Retinal pigment epithelial cell (primary cell): ENCODE data around the gene ETFA.

Experiments
- DNase-seq: peaks from one replicate; pipeline ENCODE4 v3.0.0-alpha.2; 2010; ENCODE audit warnings: low read depth
- H3K4me3 ChIP-seq: 2 replicates; pipeline ENCODE4 v1.5.1; 2011; ENCODE audit warnings: mild to moderate bottlenecking, low read length, control low read depth, moderate library complexity
- TF ChIP-seq, protein P1 (sequence below): conservative IDR thresholded peaks from 2 replicates; pipeline ENCODE4 v1.5.1; 2011; ENCODE audit warnings: low read depth, low read length, control low read depth, inconsistent platforms

ETFA gene

DNA sequence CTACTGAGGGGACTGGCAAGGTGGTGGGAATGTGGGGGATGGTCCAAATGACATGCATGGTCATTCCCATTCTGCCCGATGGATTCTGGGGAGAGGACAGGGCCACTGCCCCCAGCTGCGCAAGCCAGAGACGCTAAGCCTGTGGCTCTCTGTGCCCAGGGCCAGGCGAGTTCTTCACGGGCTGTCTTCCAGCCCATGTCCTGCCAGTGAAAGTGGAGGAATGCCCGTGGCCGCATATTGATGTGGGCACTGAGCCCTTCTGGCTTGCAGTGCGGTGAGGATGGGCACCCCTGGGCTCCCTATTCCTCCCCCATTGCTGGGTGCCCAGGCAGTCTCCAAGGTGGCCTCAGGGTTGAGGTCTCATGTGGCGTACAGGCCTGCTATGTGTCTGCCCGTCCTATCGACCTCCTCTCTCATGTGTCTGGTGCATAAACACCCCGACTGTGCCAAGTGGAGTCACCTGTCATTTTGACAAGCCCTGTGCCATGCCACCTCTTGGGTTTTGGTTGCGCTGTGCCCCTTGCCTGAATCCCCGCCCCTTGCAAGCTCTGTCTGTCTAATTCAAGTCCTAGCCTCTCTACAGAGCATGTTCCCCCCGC is 134.7 kb downstream of the ETFA start:
- TF ChIP-seq, protein P1, sequence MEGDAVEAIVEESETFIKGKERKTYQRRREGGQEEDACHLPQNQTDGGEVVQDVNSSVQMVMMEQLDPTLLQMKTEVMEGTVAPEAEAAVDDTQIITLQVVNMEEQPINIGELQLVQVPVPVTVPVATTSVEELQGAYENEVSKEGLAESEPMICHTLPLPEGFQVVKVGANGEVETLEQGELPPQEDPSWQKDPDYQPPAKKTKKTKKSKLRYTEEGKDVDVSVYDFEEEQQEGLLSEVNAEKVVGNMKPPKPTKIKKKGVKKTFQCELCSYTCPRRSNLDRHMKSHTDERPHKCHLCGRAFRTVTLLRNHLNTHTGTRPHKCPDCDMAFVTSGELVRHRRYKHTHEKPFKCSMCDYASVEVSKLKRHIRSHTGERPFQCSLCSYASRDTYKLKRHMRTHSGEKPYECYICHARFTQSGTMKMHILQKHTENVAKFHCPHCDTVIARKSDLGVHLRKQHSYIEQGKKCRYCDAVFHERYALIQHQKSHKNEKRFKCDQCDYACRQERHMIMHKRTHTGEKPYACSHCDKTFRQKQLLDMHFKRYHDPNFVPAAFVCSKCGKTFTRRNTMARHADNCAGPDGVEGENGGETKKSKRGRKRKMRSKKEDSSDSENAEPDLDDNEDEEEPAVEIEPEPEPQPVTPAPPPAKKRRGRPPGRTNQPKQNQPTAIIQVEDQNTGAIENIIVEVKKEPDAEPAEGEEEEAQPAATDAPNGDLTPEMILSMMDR, result no peak
- no peak for DNase-seq
- no peak overlapping the region for H3K4me3 ChIP-seq

DNA sequence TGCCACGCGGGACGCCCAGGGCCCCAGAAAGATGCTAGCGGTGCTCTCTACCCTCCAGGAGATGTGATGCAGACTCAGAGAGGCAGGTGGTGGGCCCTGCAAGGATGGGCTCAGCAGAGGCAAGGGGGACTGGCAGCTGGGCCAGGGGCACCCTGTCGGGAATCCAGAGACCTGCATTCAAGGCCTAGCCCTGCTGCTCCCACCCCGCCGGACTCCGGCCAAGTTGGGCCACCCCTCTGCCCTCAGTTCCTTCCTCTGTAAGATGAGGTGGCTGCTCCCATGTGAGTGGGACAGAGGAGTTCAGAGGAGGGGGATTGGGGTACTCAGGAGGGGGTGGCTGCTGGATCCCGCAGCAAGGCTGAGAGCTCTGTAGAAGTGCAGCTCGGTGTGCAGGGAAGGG is 135.2 kb downstream of the ETFA start:
- DNase-seq, result no peak
- TF ChIP-seq, protein P1, result no peak
- no peak overlapping the region for H3K4me3 ChIP-seq

DNA sequence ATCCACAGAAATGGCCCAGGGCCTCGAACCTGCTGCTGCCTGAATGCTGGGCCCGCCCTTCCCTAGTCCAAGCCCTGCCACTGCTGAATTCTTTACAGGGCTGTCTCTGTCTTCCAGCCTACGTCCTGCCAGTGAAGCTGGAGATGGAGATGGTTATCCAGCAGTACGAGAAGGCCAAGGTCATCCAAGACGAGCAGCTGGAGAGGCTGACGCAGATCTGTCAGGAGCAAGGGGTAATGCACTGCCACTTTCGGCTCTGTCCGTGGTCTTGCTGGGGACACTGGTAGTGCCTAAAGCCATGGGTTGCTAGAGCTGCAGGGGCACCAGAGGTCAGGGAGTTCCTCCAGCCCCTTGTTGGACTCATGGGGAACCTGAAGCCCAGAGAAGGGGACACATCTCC is 135.8 kb downstream of the ETFA start:
- DNase-seq, result no peak
- TF ChIP-seq, protein P1, result no peak
- no peak overlapping the region for H3K4me3 ChIP-seq

DNA sequence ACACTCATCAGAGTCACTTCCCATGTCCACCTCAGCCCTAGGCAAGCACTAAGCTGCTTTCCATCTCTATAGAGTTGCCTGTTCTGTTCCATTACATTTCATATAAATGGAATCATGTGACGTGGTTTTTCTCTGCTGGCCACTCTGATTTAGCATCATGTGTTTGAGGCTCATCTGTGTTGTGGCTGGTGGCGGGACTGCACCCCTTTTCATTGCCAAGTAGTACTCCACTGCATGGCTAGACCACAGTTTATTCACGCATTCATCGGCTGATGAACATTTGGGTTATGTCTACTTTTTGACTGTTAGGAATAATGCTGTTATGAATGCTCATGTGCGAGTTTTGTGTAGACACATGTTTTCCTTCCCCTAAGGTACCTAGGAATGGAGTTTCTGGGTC is 136.6 kb downstream of the ETFA start:
- no peak overlapping the region for H3K4me3 ChIP-seq
- TF ChIP-seq, protein P1, result no peak
- no peak for DNase-seq

DNA sequence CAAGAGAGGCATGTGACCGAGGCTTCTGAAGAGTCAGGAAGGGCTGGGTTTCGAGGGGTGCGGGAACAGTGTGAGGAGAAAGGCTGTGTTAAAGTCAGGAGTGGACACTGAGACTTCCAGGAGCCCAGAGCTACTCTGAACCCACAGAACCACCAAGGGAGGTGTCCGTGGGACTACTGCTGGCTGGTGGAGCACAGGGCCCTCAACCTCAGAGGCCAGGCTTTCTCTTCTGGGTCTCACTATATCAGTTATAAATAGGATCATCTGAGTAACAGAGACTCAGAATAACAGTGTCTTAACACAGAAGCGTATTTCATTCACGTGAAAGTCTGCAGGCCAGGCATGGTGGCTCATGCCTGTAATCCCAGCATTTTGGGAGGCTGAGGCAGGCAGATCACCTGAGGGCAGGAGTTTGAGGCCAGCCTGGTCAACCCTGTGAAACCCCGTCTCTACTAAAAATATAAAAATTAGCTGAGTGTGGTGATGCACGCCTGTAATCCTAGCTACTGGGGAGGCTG is 137.9 kb downstream of the ETFA start:
- H3K4me3 ChIP-seq, result no peak overlapping the region
- TF ChIP-seq, protein P1, result no peak
- no peak for DNase-seq

DNA sequence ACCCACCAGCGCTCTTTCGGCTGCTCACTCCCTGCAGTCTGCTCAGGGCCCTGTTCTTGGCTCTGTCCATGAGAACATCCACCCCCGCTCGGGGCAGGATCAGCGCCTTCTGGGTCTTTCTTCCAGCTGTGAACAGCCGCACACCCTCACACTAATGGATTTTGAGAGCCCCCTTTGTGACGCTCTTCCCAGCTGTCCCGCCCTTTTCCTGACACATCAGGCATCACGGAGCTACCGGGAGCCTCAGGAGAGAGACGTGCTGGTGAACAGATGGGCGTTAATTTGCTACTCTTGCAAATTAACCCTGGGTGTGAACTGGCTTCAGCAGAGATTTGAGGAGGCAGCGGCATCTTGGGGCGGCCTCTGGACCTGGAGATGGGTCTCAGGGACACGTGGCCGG is 138.5 kb downstream of the ETFA start:
- TF ChIP-seq, protein P1, result no peak
- no peak for DNase-seq
- no peak overlapping the region for H3K4me3 ChIP-seq
